Activated T-cell treated with anti-CD3 and anti-CD28 coated beads for 4 hours (primary cell): Measurements from ENCODE around the gene ZNF575.

Experiments
- DNase-seq: peaks from one replicate; pipeline ENCODE4 v3.0.0-alpha.2; 2020

Gene ZNF575

GRCh38 chr19:43532962-43533545 lies at the start of gene ZNF575:
Gene ZNF575 (plus strand): TSS chr19:43533188. CDS start chr19:43534423, 1,235 bp downstream.
- peak; percentile 80 for DNase-seq

GRCh38 chr19:43483281-43483680 lies 49.7 kb upstream of the ZNF575 start:
- DNase-seq: no peak

DNA sequence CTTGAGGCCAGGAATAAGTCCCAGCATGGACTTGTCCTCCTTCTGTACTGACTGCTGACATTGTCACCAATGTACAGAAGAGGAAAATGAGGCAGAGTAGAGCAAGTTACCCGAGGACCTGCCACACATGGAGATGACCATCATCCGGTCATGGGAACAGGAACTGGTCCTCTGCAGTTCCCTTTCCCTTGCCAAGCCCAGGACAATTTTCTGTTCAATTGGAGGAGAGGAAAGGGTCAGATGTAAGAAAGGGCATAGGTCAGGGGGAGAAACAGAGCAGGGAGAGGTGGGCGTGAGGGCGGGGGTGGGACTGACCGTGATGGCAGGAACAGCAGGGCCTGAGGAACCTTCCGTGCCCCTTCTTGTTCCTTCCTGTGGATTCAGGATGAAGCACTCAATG lies 47.0 kb upstream of the ZNF575 start:
- no peak for DNase-seq

DNA sequence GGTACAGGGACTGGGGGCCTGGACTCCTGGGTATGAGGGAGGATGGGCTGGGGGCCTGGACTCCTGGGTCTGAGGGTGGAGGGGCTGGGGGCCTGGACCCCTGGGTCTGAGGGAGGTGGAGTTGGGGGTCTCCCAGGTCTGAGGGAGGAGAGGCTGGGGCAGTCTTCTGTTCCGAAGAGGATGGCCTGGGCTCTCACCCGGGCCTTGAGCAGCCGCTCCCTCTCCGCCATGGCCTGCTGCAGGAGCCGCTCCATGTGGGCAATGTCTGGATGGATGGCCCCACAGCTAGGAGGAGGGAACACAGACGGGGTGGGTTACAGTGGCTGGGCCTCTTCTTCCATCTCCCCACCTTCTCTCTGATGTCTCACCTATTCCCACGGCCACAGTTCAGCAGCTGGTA lies 46.6 kb upstream of the ZNF575 start:
- no peak for DNase-seq

GRCh38 chr19:43488179-43488578 lies 44.8 kb upstream of the ZNF575 start:
- DNase-seq: no peak

GRCh38 chr19:43489310-43489709 lies 43.7 kb upstream of the ZNF575 start:
- DNase-seq: no peak

DNA sequence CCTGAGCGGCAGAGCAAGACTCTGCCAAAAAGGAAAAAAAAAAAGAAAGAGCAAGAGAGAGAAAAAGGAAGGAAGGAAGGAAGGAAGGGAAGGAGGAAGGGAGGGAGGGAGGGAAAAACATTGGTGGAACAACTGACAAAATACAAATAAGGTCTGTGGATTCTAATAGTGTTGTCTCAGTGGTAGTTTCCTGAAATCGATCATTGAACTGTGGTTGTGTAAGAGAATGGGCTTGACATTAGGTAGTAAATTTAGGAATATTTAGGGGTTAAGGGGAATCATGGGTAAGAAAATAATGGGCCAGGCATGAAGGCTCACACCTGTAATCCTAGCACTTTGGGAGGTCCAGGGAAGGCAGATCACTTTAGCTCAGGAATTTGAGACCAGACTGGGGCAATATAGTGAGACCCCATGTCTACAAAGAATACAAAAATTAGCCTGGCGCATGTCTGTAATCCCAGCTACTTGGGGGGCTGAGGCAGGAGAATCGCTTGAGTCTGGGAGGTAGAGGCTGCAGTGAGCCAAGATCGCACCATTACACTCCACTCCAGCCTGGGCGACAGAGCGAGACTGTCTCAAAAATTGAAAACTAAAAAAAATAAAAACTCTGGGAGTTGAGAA lies 42.9 kb upstream of the ZNF575 start:
- no peak for DNase-seq

DNA sequence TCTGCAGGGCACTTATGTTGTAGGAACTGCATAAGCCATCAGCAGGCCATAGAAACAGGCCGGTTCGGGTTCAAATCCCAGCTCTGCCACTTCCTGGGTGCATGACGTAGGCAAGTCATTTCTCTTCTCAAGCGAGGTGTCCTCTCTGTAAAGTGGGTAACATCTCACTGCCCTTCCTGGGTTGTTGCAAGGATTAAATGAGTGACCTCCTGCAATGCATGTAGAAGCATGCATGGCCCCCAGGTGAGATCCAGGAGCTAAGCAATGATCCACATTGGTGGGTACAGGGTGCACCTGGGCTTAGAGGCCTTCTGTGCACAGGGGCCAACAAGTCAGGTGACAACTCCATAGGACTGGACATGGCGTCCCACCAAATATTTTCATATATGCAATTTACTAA lies 42.2 kb upstream of the ZNF575 start:
- no peak for DNase-seq

DNA sequence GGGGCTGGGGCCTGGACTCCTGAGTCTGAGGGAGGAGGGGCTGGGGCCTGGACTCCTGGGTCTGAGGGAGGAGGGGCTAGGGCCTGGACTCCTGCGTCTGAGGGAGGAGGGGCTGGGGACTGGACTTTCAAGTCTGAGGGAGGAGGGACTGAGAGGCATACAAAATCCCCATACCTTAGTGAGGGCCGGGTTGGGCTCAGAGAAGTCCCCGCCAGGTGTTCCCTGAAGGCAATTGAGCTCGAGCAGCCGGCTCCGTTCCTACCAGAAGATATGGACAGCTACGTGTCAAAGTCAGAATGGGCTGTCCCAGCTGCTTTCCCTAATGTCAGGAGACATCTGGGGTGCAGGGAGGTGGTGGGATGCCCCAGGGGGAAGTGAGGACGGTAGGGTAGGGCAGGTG lies 37.9 kb upstream of the ZNF575 start:
- DNase-seq: no peak

DNA sequence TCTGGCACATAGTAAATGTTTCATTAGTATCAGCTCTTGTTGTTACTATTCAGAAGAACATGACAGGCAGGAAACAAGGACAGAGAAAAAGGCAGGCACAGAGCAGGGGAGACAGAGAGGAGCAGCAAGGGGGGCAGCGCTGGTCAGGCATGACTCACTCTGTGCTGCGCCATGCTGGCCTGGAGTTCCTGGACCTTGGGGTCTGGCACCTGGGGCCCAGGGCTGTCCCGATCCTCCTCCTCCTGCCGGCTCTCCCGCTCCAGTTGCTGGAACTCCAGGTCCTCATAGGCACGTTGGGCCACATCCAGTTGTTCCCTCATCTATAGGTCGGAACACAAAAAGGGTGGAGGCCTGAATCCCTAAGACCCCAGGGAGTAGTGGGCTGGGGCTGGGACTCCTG lies 36.0 kb upstream of the ZNF575 start:
- DNase-seq: no peak

GRCh38 chr19:43498233-43498842 lies 34.6 kb upstream of the ZNF575 start:
- DNase-seq: no peak

DNA sequence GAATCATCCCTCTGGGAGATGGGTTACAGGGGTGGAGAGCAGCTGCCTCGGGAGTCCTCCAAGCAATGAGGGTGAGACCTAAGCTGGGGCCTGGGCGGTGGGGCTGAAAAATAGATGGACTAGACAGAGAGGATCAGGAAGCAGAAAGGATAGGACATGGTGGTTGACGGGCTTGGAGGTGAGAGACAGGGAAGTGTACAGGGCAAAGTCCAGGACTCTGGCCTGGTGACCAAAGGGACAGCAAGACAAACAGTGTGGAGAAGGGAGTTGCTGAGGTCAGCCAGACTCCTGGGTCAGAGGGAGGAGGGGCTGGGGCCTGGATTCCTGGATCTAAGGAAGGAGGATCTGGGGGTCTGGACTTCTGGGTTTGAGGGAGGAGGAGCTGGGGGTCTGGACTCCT lies 33.9 kb upstream of the ZNF575 start:
- DNase-seq: no peak

DNA sequence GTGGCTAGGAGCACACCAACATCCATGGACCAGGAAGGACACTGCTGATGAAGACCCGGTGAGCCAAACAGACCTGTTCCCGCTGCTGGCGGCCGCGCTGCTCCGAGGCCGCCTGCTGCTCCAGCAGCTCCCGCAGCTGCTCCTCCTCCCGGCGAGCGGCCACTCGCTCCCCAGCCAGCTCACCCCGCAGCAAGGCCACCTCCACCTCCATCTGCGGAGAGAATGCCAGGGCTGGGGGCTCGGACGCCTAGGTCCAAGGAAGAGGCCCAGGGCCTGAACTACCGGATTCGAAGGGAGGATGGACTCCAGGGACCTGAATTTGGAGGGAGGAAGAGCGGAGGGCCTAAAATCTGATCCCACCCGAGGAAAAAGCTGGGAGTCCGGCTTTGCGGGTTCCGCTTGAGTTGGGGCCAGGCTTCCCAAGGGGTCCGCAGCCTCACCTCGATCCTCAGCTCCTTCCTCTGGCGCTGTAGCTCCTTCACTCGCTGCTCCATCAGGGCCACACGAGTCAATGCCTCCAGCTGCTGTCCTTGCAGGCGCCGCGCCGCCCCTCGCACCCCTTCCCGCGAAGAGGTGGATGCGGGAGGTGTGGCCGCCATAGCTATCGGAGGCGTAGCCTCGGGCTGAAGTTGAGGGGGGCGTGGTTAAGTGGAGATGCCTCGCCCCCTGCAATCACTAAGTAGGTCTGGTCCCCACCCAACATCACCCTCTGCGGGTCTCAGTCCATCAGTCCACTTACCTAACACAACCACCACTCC lies 31.1 kb upstream of the ZNF575 start:
- no peak for DNase-seq

- DNase-seq: no peak
Measured at GRCh38 chr19:43502419-43502976, 30.5 kb upstream of the ZNF575 start.

DNA sequence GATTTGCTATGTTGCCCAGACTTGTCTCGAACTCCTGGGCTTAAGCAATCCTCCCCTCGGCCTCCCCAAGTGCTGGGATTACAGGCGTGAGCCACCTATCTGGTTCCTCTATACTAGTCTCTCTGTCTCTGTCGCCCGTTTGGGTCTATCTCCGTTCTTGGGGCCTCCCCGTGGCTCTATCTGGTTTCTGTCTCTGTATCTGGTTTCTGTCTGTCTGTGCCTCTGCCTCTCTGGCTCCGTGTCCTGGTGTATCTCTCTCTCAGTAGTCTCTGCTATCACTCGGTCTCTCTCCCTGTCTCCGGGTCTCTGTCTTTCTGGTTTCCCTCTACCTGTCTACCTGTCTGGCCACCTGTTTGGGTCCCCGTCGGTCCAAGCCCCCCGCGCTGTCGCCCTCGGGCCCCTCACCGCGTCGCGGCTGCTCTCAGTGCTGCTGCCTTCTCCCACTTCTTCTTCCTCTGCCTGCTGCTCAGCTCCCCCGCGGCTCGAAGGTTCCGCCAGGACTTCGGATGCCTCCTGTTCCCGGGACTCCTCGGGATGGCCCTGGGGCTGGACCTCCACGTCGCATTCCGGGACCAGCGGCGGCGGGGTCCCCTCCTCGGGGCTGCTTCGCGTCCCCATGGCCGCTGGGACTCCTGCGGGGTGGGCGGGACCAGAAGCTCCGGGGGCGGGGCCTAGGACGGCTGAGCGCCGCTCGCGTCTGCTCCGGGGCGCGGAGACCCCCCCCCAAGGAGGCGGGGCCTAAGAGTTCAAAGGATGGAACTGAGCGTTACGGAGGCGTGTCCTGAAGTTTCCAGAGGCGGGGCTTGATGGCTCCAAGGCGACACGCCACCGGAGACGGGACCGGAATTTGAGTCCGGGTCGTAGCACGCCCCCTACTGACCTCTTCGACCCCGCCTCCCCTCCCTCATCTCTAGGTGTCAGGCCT lies 29.2 kb upstream of the ZNF575 start:
- peak; percentile 100 for DNase-seq

- DNase-seq: peak; percentile 36
Measured at GRCh38 chr19:43504426-43505185, 28.4 kb upstream of the ZNF575 start, which contains the start of gene PHLDB3. Gene PHLDB3 (minus strand): TSS chr19:43504746. CDS start chr19:43504118, 628 bp downstream.

DNA sequence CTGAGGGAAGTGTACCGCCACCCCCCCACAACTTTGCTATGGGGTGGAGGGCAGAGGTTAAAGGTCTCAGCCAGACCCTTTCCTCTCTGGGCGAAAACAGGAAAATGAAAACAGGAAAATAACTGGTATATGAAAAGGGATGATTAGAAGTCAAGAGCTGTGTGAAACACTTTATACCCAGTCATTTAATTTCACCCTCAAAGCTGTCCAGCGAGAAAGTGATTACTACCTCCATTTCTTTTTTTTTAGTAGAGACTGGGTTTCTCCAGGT lies 27.9 kb upstream of the ZNF575 start:
- no peak for DNase-seq

- DNase-seq: no peak
Measured at GRCh38 chr19:43505941-43506340, 27.0 kb upstream of the ZNF575 start.

- no peak for DNase-seq
Measured at GRCh38 chr19:43506629-43507028, 26.4 kb upstream of the ZNF575 start.

DNA sequence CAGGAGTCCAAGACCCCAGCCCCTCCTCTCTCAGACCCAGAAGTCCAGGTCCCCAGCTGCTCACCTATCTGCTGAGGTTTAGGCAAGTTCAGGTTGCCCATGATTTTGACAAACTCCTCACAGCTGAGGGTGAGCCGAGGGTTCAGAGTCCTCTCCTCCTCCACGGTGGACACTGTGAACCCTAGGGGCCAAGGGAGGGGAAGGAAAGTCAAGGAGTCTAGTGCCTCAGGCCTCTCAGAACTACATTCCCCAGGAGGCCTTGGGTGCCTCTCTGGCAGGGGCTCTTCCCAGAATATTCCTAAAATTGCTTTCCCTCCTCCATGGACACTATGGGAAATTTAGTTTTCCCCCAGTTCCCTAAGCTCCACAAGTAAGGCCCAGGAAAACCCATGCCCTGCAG lies 25.1 kb upstream of the ZNF575 start:
- no peak for DNase-seq

DNA sequence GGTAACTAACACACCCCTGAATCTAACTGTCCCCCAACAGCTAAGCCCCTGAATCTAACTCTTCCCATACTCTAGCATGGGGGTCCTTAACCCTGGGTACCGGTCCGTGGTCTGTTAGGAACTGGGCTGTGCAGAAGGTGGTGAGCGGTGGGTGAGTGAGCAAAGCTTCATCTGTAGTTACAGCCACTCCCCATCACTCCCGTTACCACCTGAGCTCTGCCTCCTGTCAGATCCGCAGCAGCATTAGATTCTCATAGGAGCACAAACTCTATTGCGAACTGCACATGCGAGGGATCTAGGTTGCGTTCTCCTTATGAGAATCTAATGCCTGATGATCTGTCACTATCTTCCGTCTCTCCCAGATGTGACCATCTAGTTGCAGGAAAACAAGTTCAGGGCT lies 22.3 kb upstream of the ZNF575 start:
- DNase-seq: no peak

- no peak for DNase-seq
Measured at GRCh38 chr19:43511324-43511723, 21.7 kb upstream of the ZNF575 start.
